Measurements from ENCODE around the gene KRTAP5-4. TPM values are rescaled to one million over a fixed set of nuclear protein-coding genes. Genes with fewer than 3 reads are reported as not detected.

Gene KRTAP5-4
- total RNA-seq, 1 donor from 2014 or later = not detected

GRCh38 chr11:1669546-1670218 lies 47.7 kb upstream of the KRTAP5-4 start:
- H3K27me3 ChIP-seq (ENCODE audit: insufficient read depth, low read length) = peaks cover 32% of the 10 kb centered on the region
- no peaks in the 10 kb centered on the region for H3K4me1 ChIP-seq (ENCODE audit: insufficient read depth, low read length)
- no peak overlapping the region for H3K27ac ChIP-seq (ENCODE audit: low read depth, low read length)
- no peak overlapping the region for H2AFZ ChIP-seq (ENCODE audit: low read depth, low read length)
- TF ChIP-seq EZH2 (IDR thresholded peaks at IDR 0.05; ENCODE audit: insufficient read depth, low read length) (no peak), CTCF (IDR thresholded peaks at IDR 0.05; ENCODE audit: insufficient read depth, low read depth, low read length) (no peak)
- H3K79me2 ChIP-seq (ENCODE audit: insufficient read depth, low read length) = no peaks in the 10 kb centered on the region
- no peak overlapping the region for H3K4me3 Mint-ChIP-seq (ENCODE audit: unreplicated experiment)
- H3K36me3 ChIP-seq (ENCODE audit: insufficient read depth, low read length) = no peaks in the 10 kb centered on the region
- H3K4me3 ChIP-seq (ENCODE audit: insufficient read depth, low read depth, low read length) = no peak overlapping the region
- no peaks in the 10 kb centered on the region for H3K4me1 Mint-ChIP-seq (ENCODE audit: low read depth, unreplicated experiment)
- peaks cover 65% of the 10 kb centered on the region for H3K27me3 Mint-ChIP-seq (ENCODE audit: low read depth, unreplicated experiment)
- no peaks in the 10 kb centered on the region for H3K9me3 Mint-ChIP-seq (ENCODE audit: unreplicated experiment)
- no peaks in the 10 kb centered on the region for H3K36me3 Mint-ChIP-seq (ENCODE audit: low read depth, unreplicated experiment)
- H3K9ac ChIP-seq (ENCODE audit: low read length) = no peak overlapping the region
- no peak for DNase-seq (ENCODE audit: low read depth)
- no peak overlapping the region for H3K4me2 ChIP-seq (ENCODE audit: low read length)
- no peak for FAIRE-seq
- H3K9me3 ChIP-seq (ENCODE audit: insufficient read depth, low read depth, low read length) = peaks cover 3% of the 10 kb centered on the region
- H4K20me1 ChIP-seq (ENCODE audit: insufficient read depth, low read length) = no peaks in the 10 kb centered on the region
- no peak overlapping the region for H3K27ac Mint-ChIP-seq (ENCODE audit: unreplicated experiment)

GRCh38 chr11:1668911-1669473 lies 47.1 kb upstream of the KRTAP5-4 start:
- Histone ChIP-seq H3K4me3 (ENCODE audit: insufficient read depth, low read depth, low read length) (no peak overlapping the region), H3K9ac (ENCODE audit: low read length) (no peak overlapping the region), H2AFZ (ENCODE audit: low read depth, low read length) (no peak overlapping the region), H3K79me2 (ENCODE audit: insufficient read depth, low read length) (no peaks in the 10 kb centered on the region), H3K36me3 (ENCODE audit: insufficient read depth, low read length) (no peaks in the 10 kb centered on the region), H4K20me1 (ENCODE audit: insufficient read depth, low read length) (no peaks in the 10 kb centered on the region), H3K4me2 (ENCODE audit: low read length) (no peak overlapping the region), H3K27me3 (ENCODE audit: insufficient read depth, low read length) (peaks cover 25% of the 10 kb centered on the region), H3K4me1 (ENCODE audit: insufficient read depth, low read length) (no peaks in the 10 kb centered on the region), H3K27ac (ENCODE audit: low read depth, low read length) (no peak overlapping the region), H3K9me3 (ENCODE audit: insufficient read depth, low read depth, low read length) (peaks cover 3% of the 10 kb centered on the region)
- Mint-ChIP-seq H3K9me3 (ENCODE audit: unreplicated experiment) (no peaks in the 10 kb centered on the region), H3K4me1 (ENCODE audit: low read depth, unreplicated experiment) (no peaks in the 10 kb centered on the region), H3K36me3 (ENCODE audit: low read depth, unreplicated experiment) (no peaks in the 10 kb centered on the region), H3K4me3 (ENCODE audit: unreplicated experiment) (no peak overlapping the region), H3K27ac (ENCODE audit: unreplicated experiment) (no peak overlapping the region), H3K27me3 (ENCODE audit: low read depth, unreplicated experiment) (peaks cover 59% of the 10 kb centered on the region)
- no peak for DNase-seq (ENCODE audit: low read depth)
- FAIRE-seq = no peak
- TF ChIP-seq CTCF (IDR thresholded peaks at IDR 0.05; ENCODE audit: insufficient read depth, low read depth, low read length) = no peak
- no peak for TF ChIP-seq EZH2 (IDR thresholded peaks at IDR 0.05; ENCODE audit: insufficient read depth, low read length)

GRCh38 chr11:1667906-1668305 lies 46.0 kb upstream of the KRTAP5-4 start:
- H3K4me3 ChIP-seq (ENCODE audit: insufficient read depth, low read depth, low read length) = no peak overlapping the region
- Mint-ChIP-seq H3K36me3 (ENCODE audit: low read depth, unreplicated experiment) (no peaks in the 10 kb centered on the region), H3K4me3 (ENCODE audit: unreplicated experiment) (no peak overlapping the region), H3K27ac (ENCODE audit: unreplicated experiment) (no peak overlapping the region), H3K9me3 (ENCODE audit: unreplicated experiment) (no peaks in the 10 kb centered on the region), H3K4me1 (ENCODE audit: low read depth, unreplicated experiment) (no peaks in the 10 kb centered on the region), H3K27me3 (ENCODE audit: low read depth, unreplicated experiment) (peaks cover 50% of the 10 kb centered on the region)
- H3K9ac ChIP-seq (ENCODE audit: low read length) = no peak overlapping the region
- DNase-seq (ENCODE audit: low read depth) (no peak), FAIRE-seq (no peak)
- no peak overlapping the region for H3K27ac ChIP-seq (ENCODE audit: low read depth, low read length)
- no peaks in the 10 kb centered on the region for H3K4me1 ChIP-seq (ENCODE audit: insufficient read depth, low read length)
- peaks cover 3% of the 10 kb centered on the region for H3K9me3 ChIP-seq (ENCODE audit: insufficient read depth, low read depth, low read length)
- no peak for TF ChIP-seq EZH2 (IDR thresholded peaks at IDR 0.05; ENCODE audit: insufficient read depth, low read length)
- TF ChIP-seq CTCF (IDR thresholded peaks at IDR 0.05; ENCODE audit: insufficient read depth, low read depth, low read length) = no peak
- no peaks in the 10 kb centered on the region for H3K36me3 ChIP-seq (ENCODE audit: insufficient read depth, low read length)
- H3K79me2 ChIP-seq (ENCODE audit: insufficient read depth, low read length) = no peaks in the 10 kb centered on the region
- no peak overlapping the region for H2AFZ ChIP-seq (ENCODE audit: low read depth, low read length)
- H4K20me1 ChIP-seq (ENCODE audit: insufficient read depth, low read length) = no peaks in the 10 kb centered on the region
- no peak overlapping the region for H3K4me2 ChIP-seq (ENCODE audit: low read length)
- peaks cover 14% of the 10 kb centered on the region for H3K27me3 ChIP-seq (ENCODE audit: insufficient read depth, low read length)

All from astrocyte (in vitro differentiated cells and primary cell).